Loucy (cell line): Measurements from ENCODE around the gene CNOT6.

Experiments used
- EZH2phosphoT487 ChIP-seq: fragments of 200-600 bp; IDR thresholded peaks from 2 replicates; pipeline ENCODE4 v1.6.1; 2018; ENCODE audit warnings: antibody characterized with exemption, mild to moderate bottlenecking, moderate library complexity, borderline replicate concordance
- TF ChIP-seq, protein P1 (sequence below): fragments of 200-600 bp; sonication (generic); conservative IDR thresholded peaks from 2 replicates; pipeline ENCODE4 v1.5.1; 2014; ENCODE audit warnings: mild to moderate bottlenecking, antibody characterized with exemption, low read length

DNA sequence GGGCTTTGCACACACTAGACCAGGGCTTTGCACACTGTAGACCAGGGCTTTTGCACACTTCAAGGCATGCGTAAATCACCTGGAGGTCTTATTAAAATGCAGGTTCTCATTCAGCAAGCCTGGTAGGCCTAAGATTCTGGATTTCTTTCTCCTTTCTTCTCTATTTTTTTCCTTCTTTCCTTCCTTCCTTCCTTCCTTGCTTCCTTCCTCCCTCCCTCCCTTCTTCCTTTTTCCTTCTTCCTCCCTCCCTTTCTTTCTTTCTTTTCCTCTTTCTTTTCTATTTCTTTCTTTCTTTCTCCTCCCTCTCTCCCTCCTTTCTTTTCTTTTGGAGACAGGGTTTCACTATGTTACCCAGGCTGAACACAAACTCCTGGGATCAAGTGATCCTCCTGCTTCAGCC, 24.3 kb upstream of the CNOT6 start:
- TF ChIP-seq, protein P1, sequence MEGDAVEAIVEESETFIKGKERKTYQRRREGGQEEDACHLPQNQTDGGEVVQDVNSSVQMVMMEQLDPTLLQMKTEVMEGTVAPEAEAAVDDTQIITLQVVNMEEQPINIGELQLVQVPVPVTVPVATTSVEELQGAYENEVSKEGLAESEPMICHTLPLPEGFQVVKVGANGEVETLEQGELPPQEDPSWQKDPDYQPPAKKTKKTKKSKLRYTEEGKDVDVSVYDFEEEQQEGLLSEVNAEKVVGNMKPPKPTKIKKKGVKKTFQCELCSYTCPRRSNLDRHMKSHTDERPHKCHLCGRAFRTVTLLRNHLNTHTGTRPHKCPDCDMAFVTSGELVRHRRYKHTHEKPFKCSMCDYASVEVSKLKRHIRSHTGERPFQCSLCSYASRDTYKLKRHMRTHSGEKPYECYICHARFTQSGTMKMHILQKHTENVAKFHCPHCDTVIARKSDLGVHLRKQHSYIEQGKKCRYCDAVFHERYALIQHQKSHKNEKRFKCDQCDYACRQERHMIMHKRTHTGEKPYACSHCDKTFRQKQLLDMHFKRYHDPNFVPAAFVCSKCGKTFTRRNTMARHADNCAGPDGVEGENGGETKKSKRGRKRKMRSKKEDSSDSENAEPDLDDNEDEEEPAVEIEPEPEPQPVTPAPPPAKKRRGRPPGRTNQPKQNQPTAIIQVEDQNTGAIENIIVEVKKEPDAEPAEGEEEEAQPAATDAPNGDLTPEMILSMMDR: no peak
- TF ChIP-seq EZH2phosphoT487: no peak
